ENCODE results near the gene NFXL1.

The NFXL1 gene

GRCh38 chr4:47837094-47837907 is 77.1 kb downstream of the NFXL1 start:
- DNase-seq (ENCODE audit: low read depth): no peak
- H3K4me3 ChIP-seq (ENCODE audit: control insufficient read depth, low read depth, low read length): peak overlapping the region; percentile 69
- TF ChIP-seq CTCF (conservative IDR thresholded peaks at IDR 0.05; ENCODE audit: control insufficient read depth, insufficient read depth, low read depth, low read length): no peak

- TF ChIP-seq CTCF (conservative IDR thresholded peaks at IDR 0.05; ENCODE audit: control insufficient read depth, insufficient read depth, low read depth, low read length): peak; percentile 70
- H3K4me3 ChIP-seq (ENCODE audit: control insufficient read depth, low read depth, low read length): peak overlapping the region; percentile 69
- DNase-seq (ENCODE audit: low read depth): peak; percentile 80
Measured at GRCh38 chr4:47836641-47837093, 77.7 kb downstream of the NFXL1 start.

- no peak for TF ChIP-seq CTCF (conservative IDR thresholded peaks at IDR 0.05; ENCODE audit: control insufficient read depth, insufficient read depth, low read depth, low read length)
- H3K4me3 ChIP-seq (ENCODE audit: control insufficient read depth, low read depth, low read length): no peak overlapping the region
- no peak for DNase-seq (ENCODE audit: low read depth)
Measured at GRCh38 chr4:47835494-47835893, 78.9 kb downstream of the NFXL1 start.

GRCh38 chr4:47831026-47831679 is 83.2 kb downstream of the NFXL1 start:
- no peak for DNase-seq (ENCODE audit: low read depth)
- H3K4me3 ChIP-seq (ENCODE audit: control insufficient read depth, low read depth, low read length): no peak overlapping the region
- TF ChIP-seq CTCF (conservative IDR thresholded peaks at IDR 0.05; ENCODE audit: control insufficient read depth, insufficient read depth, low read depth, low read length): no peak

GRCh38 chr4:47830265-47831025 is 83.9 kb downstream of the NFXL1 start:
- no peak for DNase-seq (ENCODE audit: low read depth)
- H3K4me3 ChIP-seq (ENCODE audit: control insufficient read depth, low read depth, low read length): no peak overlapping the region
- TF ChIP-seq CTCF (conservative IDR thresholded peaks at IDR 0.05; ENCODE audit: control insufficient read depth, insufficient read depth, low read depth, low read length): no peak

- no peak for TF ChIP-seq CTCF (conservative IDR thresholded peaks at IDR 0.05; ENCODE audit: control insufficient read depth, insufficient read depth, low read depth, low read length)
- no peak for DNase-seq (ENCODE audit: low read depth)
Measured at GRCh38 chr4:47829438-47829837, 84.9 kb downstream of the NFXL1 start.

More at GRCh38 chr4:47829438-47829837, 84.9 kb downstream of the NFXL1 start:
- no peak overlapping the region for H3K4me3 ChIP-seq (ENCODE audit: control insufficient read depth, low read depth, low read length)
